ENCODE results near the gene TXNIP. TPM values are rescaled to one million over a fixed set of nuclear protein-coding genes. Genes with fewer than 3 reads are reported as not detected.
A peak's percentile ranks its signal among the peaks of the same experiment; 100 is the strongest.

TXNIP gene
- total RNA-seq, 2 experiments from 2014 or later = 86.0 to 91.1 TPM

GRCh38 chr1:146007489-146008133 lies 11.2 kb upstream of the TXNIP start:
- DNase-seq = no peak
- Mint-ChIP-seq H3K9me3 (no peaks in the 10 kb centered on the region), H3K36me3 (ENCODE audit: low read depth) (no peaks in the 10 kb centered on the region), H3K4me3 (no peak overlapping the region), H3K27me3 (ENCODE audit: low read depth) (no peaks in the 10 kb centered on the region), H3K4me1 (ENCODE audit: low read depth) (peaks cover 38% of the 10 kb centered on the region), H3K27ac (peak overlapping the region; percentile 93)
- CTCF ChIA-PET = interaction anchor here (0.6 to 7.5 kb wide), 16 partner anchors 9 to 162 kb away, joined by 3 to 230 read pairs (median 5); partner anchors contain the start of genes ANKRD35, NUDT17 and RBM8A
- intact Hi-C loops (cut with micrococcal nuclease) = loop anchor here (1.0 to 2.0 kb wide), 2 partner anchors 30 to 89 kb away; partner anchors contain the start of gene PEX11B

- Mint-ChIP-seq H3K9me3 (no peaks in the 10 kb centered on the region), H3K36me3 (ENCODE audit: low read depth) (no peaks in the 10 kb centered on the region), H3K27ac (peak overlapping the region; percentile 63), H3K4me3 (no peak overlapping the region), H3K4me1 (ENCODE audit: low read depth) (peaks cover 72% of the 10 kb centered on the region), H3K27me3 (ENCODE audit: low read depth) (no peaks in the 10 kb centered on the region)
- CTCF ChIA-PET = interaction anchor here (0.7 to 1.4 kb wide), 7 partner anchors 11 to 156 kb away, joined by 3 to 18 read pairs (median 6); partner anchors contain the start of genes ANKRD34A, NUDT17 and POLR3GL
- no peak for DNase-seq
- intact Hi-C loops (cut with micrococcal nuclease) = no loop called here
Measured at GRCh38 chr1:146001709-146002108, 5.3 kb upstream of the TXNIP start.

GRCh38 chr1:145999321-146000024 lies 3.1 kb upstream of the TXNIP start:
- Mint-ChIP-seq H3K4me1 (ENCODE audit: low read depth) (peaks cover 52% of the 10 kb centered on the region), H3K27me3 (ENCODE audit: low read depth) (no peaks in the 10 kb centered on the region)
- intact Hi-C loops (cut with micrococcal nuclease) = no loop called here

GRCh38 chr1:145997718-145998023 lies 1.3 kb upstream of the TXNIP start:
- CTCF ChIA-PET = interaction anchor here (0.9 to 3.6 kb wide), 5 partner anchors 9 to 77 kb away, joined by 3 to 53 read pairs (median 5); no protein-coding TSS in a partner anchor
- intact Hi-C loops (cut with micrococcal nuclease) = loop anchor here (1.0 kb wide), 1 partner anchor 8 kb away; no protein-coding TSS in a partner anchor
- Mint-ChIP-seq H3K4me1 (ENCODE audit: low read depth) (peaks cover 57% of the 10 kb centered on the region), H3K27me3 (ENCODE audit: low read depth) (no peaks in the 10 kb centered on the region), H3K9me3 (no peaks in the 10 kb centered on the region), H3K36me3 (ENCODE audit: low read depth) (peaks cover 35% of the 10 kb centered on the region), H3K27ac (peak overlapping the region; percentile 97), H3K4me3 (peak overlapping the region; percentile 88)
- DNase-seq = no peak

More at GRCh38 chr1:145999321-146000024, 3.1 kb upstream of the TXNIP start:
- H3K4me3 Mint-ChIP-seq = peak overlapping the region; percentile 88
- DNase-seq = peak; percentile 48
- CTCF ChIA-PET = interaction anchor here (1.0 to 1.1 kb wide), 2 partner anchors 11 to 22 kb away, joined by 3 to 7 read pairs; no protein-coding TSS in a partner anchor
- H3K27ac Mint-ChIP-seq = peak overlapping the region; percentile 97
- peaks cover 17% of the 10 kb centered on the region for H3K36me3 Mint-ChIP-seq (ENCODE audit: low read depth)
- no peaks in the 10 kb centered on the region for H3K9me3 Mint-ChIP-seq

GRCh38 chr1:145997016-145997717 lies 788 bp upstream of the TXNIP start:
- peaks cover 62% of the 10 kb centered on the region for H3K4me1 Mint-ChIP-seq (ENCODE audit: low read depth)
- peak; percentile 69 for DNase-seq
- no peaks in the 10 kb centered on the region for H3K27me3 Mint-ChIP-seq (ENCODE audit: low read depth)
- peak overlapping the region; percentile 97 for H3K27ac Mint-ChIP-seq
- peak overlapping the region; percentile 88 for H3K4me3 Mint-ChIP-seq
- no peaks in the 10 kb centered on the region for H3K9me3 Mint-ChIP-seq
- peaks cover 38% of the 10 kb centered on the region for H3K36me3 Mint-ChIP-seq (ENCODE audit: low read depth)
- CTCF ChIA-PET = interaction anchor here (0.8 to 3.6 kb wide), 5 partner anchors 9 to 76 kb away, joined by 4 to 53 read pairs (median 5); partner anchors contain the start of genes ANKRD34A and POLR3GL
- intact Hi-C loops (cut with micrococcal nuclease) = loop anchor here (1.0 kb wide), 1 partner anchor 8 kb away; no protein-coding TSS in a partner anchor

- DNase-seq = peak; percentile 33
- CTCF ChIA-PET = interaction anchor here (0.9 to 3.6 kb wide), 3 partner anchors 10 to 33 kb away, joined by 3 to 53 read pairs (median 5); partner anchors contain the start of genes ANKRD34A and POLR3GL
- Mint-ChIP-seq H3K4me3 (peak overlapping the region; percentile 88), H3K27ac (peak overlapping the region; percentile 97), H3K9me3 (no peaks in the 10 kb centered on the region), H3K27me3 (ENCODE audit: low read depth) (no peaks in the 10 kb centered on the region), H3K36me3 (ENCODE audit: low read depth) (peaks cover 41% of the 10 kb centered on the region), H3K4me1 (ENCODE audit: low read depth) (peaks cover 63% of the 10 kb centered on the region)
- intact Hi-C loops (cut with micrococcal nuclease) = loop anchor here (1.0 kb wide), 5 partner anchors 16 to 78 kb away; partner anchors contain the start of genes ANKRD34A, PEX11B, POLR3GL and RBM8A
Measured at GRCh38 chr1:145995964-145996432, 381 bp downstream of the TXNIP start.

GRCh38 chr1:145995148-145995881 lies 1.1 kb downstream of the TXNIP start:
- peak overlapping the region; percentile 88 for H3K4me3 Mint-ChIP-seq
- H3K27me3 Mint-ChIP-seq (ENCODE audit: low read depth) = no peaks in the 10 kb centered on the region
- H3K27ac Mint-ChIP-seq = peak overlapping the region; percentile 97
- H3K9me3 Mint-ChIP-seq = no peaks in the 10 kb centered on the region
- CTCF ChIA-PET = interaction anchor here (3.6 to 8.8 kb wide), 2 partner anchors 16 kb away, joined by 53 to 109 read pairs; no protein-coding TSS in a partner anchor
- intact Hi-C loops (cut with micrococcal nuclease) = no loop called here
- no peak for DNase-seq
- peaks cover 70% of the 10 kb centered on the region for H3K4me1 Mint-ChIP-seq (ENCODE audit: low read depth)
- H3K36me3 Mint-ChIP-seq (ENCODE audit: low read depth) = peaks cover 41% of the 10 kb centered on the region

- Mint-ChIP-seq H3K27me3 (ENCODE audit: low read depth) (no peaks in the 10 kb centered on the region), H3K9me3 (no peaks in the 10 kb centered on the region), H3K36me3 (ENCODE audit: low read depth) (peaks cover 41% of the 10 kb centered on the region), H3K27ac (peak overlapping the region; percentile 97), H3K4me1 (ENCODE audit: low read depth) (peaks cover 65% of the 10 kb centered on the region), H3K4me3 (peak overlapping the region; percentile 88)
- intact Hi-C loops (cut with micrococcal nuclease) = loop anchor here (1.0 kb wide), 1 partner anchor 36 kb away; the partner anchor contains the start of gene LIX1L
- peak; percentile 78 for DNase-seq
- CTCF ChIA-PET = interaction anchor here (1.0 to 8.8 kb wide), 3 partner anchors 10 to 17 kb away, joined by 3 to 109 read pairs (median 5); no protein-coding TSS in a partner anchor
Measured at GRCh38 chr1:145994391-145995120, 1.8 kb downstream of the TXNIP start.

- DNase-seq = no peak
- CTCF ChIA-PET = interaction anchor here (1.0 to 8.8 kb wide), 3 partner anchors 9 to 18 kb away, joined by 3 to 109 read pairs (median 5); no protein-coding TSS in a partner anchor
- Mint-ChIP-seq H3K27me3 (ENCODE audit: low read depth) (no peaks in the 10 kb centered on the region), H3K4me3 (peak overlapping the region; percentile 88), H3K27ac (peak overlapping the region; percentile 97), H3K4me1 (ENCODE audit: low read depth) (peaks cover 60% of the 10 kb centered on the region), H3K9me3 (no peaks in the 10 kb centered on the region), H3K36me3 (ENCODE audit: low read depth) (peaks cover 41% of the 10 kb centered on the region)
- intact Hi-C loops (cut with micrococcal nuclease) = loop anchor here (1.0 kb wide), 1 partner anchor 36 kb away; the partner anchor contains the start of gene LIX1L
Measured at GRCh38 chr1:145993618-145994390, 2.6 kb downstream of the TXNIP start.

Data from activated naive CD4-positive, alpha-beta T cell treated with anti-CD3 and anti-CD28 coated beads for 36 hours (primary cell).